H1 (cell line): Measurements from ENCODE around the gene ALPL. TPM values are rescaled to one million over a fixed set of nuclear protein-coding genes. Genes with fewer than 3 reads are reported as not detected.

Source experiments
- BRCA1 ChIP-seq: IDR thresholded peaks from 2 replicates; pipeline ENCODE4 v1.6.1; 2012; ENCODE audit warnings: low read depth, low read length, improper control_type of control experiment
- CBX5 ChIP-seq: fragments of 300-800, 300-1000 bp; sonication (generic); IDR thresholded peaks from 2 replicates; pipeline ENCODE4 v1.7.1; 2016; ENCODE audit warnings: antibody characterized with exemption, low read length, low read depth
- CTCF ChIP-seq, 3 experiments: IDR thresholded peaks; 1 replicate in 2 of 3; 2 replicates in 1 of 3; pipeline versions ENCODE4 v1.5.1 to v1.6.1; 2011; ENCODE audit warnings: low read length in 3 of 3, mild to moderate bottlenecking in 3 of 3, inconsistent platforms in 2 of 3, low read depth in 1 of 3, moderate library complexity in 1 of 3; ENCODE audit not compliant: insufficient read depth in 1 of 3; ENCODE audit errors: control extremely low read depth in 1 of 3
- FOSL1 ChIP-seq: IDR thresholded peaks from 2 replicates; pipeline ENCODE4 v1.6.1; 2011; ENCODE audit warnings: mild to moderate bottlenecking, low read depth, low read length, moderate library complexity; ENCODE audit not compliant: insufficient read depth
- JUN ChIP-seq: IDR thresholded peaks from 2 replicates; pipeline ENCODE4 v1.6.1; 2011; ENCODE audit warnings: low read depth, mild to moderate bottlenecking, improper control_type of control experiment, low read length
- MAFK ChIP-seq: IDR thresholded peaks from 2 replicates; pipeline ENCODE4 v1.6.1; 2012; ENCODE audit warnings: low read depth, mild to moderate bottlenecking, improper control_type of control experiment, low read length
- USF2 ChIP-seq: IDR thresholded peaks from 2 replicates; pipeline ENCODE4 v1.6.1; 2011; ENCODE audit warnings: low read length, improper control_type of control experiment
- ZNF274 ChIP-seq: IDR thresholded peaks from 2 replicates; pipeline ENCODE4 v1.7.0; 2012; ENCODE audit warnings: low read length, borderline replicate concordance; ENCODE audit errors: extremely low read depth
- polyA plus RNA-seq, 7 experiments: library from polyadenylated mRNA; depleted of rRNA in 3 of 7; stranded (reverse) in 5 of 7; unstranded in 2 of 7; fragments of >200 nt in 5 of 7; fragments of 200-250 nt in 2 of 7; gene quantifications; 1 replicate in 5 of 7; 2 replicates in 1 of 7; 4 replicates in 1 of 7; pipeline versions ENCODE4 v1.2.1 to v1.2.3, GENCODE V29; 2011 to 2013; ENCODE audit warnings: missing spikeins in 2 of 7, mixed read lengths in 2 of 7
- total RNA-seq: library from RNA; stranded (reverse); fragmentation: NEBNext Ultra II Directional; extraction: Animal tissue kit (Norgen Biotek cat#: 25700); gene quantifications from 2 replicates; pipeline ENCODE4 v1.2.1, GENCODE V29; 2021

The ALPL gene
- total and polyA plus RNA-seq, 2 of the 8 experiments (the other 6 are each of a cell fraction or from before 2014, with no cell fraction given), result 175 to 362 TPM

DNA sequence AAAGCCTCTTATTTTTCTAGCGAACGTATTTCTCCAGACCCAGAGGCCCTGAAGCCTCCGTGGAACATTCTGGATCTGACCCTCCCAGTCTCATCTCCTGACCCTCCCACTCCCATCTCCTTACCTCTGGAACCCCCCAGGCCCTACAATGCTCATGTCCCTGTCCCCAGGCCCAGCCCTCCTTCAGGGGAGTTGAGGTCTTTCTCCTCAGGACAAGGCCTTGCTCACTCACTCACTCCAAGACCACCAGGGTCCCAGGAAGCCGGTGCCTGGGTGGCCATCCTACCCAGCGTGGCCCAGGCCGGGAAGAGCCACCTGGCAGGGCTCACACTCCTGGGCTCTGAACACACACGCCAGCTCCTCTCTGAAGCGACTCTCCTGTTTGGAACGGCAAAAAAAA is 68.7 kb downstream of the ALPL start (continued):
- TF ChIP-seq CTCF (IDR thresholded peaks at IDR 0.05; ENCODE audit: control extremely low read depth in 1 of 3, insufficient read depth in 1 of 3, low read depth in 1 of 3, low read length in 3 of 3) (no peak), FOSL1 (no peak), CBX5 (no peak), JUN (no peak), USF2 (no peak), MAFK (no peak), ZNF274 (no peak), BRCA1 (no peak)
